ENCODE results near the gene ESR2. TPM values are rescaled to one million over a fixed set of nuclear protein-coding genes. Genes with fewer than 3 reads are reported as not detected.

The ESR2 gene
- total RNA-seq, 4 donors from 2014 or later, result 0.14 to 1.4 TPM; not detected in 2

DNA sequence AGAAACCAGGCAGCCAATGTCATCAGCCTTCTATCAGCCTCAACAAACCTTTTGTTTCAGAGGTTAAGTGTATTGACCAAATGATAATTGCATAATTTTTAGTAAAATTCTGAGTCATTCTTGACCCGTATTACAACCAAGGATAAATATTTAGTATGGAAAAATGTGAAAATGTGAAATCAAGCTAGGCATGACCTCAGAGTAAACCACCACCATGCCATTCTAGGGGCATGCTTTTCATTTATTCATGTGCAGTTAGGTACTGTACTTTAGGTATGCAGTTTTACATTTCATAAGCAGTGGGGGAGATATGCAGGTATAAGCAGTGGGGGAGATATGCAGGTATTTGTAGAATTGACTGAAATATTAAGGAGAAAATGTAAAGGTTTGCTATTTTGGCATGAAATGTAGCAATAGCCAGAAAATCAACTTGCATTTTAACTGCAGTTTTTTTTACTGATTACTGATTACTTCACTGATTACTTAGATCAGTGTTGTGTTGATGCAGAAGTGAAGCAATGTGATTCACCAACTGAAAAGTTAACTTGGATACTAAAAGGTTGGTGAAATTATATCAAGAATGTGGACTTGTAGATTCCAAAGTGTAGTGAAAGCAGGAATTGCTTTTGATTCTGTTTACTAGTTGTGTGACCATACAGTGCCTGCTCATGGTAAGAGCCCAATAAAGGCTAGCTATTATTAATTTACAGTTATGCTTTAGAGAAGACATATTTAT lies 184.2 kb downstream of the ESR2 start:
- in situ Hi-C loops (cut with MboI; ENCODE audit: low pct_ligation_motif_present in 1 of 4, low pct_unique_long_range_greater_than_20kb in 1 of 4, low sequenced_read_pairs in 3 of 4), result no loop called here

DNA sequence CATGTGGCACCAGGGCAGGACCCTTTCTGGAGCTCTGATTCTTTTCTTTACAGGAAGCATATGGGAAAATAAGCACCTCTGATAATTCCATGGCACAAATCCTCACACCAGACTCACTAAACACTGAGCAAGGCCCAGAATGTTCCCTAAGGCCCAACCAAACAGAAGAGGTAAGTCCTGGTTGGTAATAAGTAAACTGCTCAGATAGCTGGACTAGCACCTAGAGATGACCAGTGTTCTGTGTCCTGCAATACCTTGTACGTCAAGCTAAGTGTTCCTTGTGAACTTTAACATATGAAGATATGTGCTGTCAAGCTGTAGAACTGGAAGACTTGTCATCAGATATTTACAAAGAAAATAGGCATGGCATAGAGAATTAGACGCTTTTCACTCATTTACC lies 186.7 kb downstream of the ESR2 start:
- peaks cover 0 to 12% (median 0%) of the 10 kb centered on the region in 4 donors for H3K4me1 ChIP-seq
- no peaks in the 10 kb centered on the region for H3K27me3 ChIP-seq
- intact Hi-C loops (cut with DNase I; ENCODE audit: low total_unique reads), result no loop called here
- H3K36me3 ChIP-seq, result peaks cover 0 to 36% (median 13%) of the 10 kb centered on the region in 4 donors
- no peak for DNase-seq
- H3K4me3 ChIP-seq, result no peak overlapping the region
- no peak for TF ChIP-seq EP300 (IDR thresholded peaks at IDR 0.05; ENCODE audit: low read depth)
- TF ChIP-seq POLR2A (IDR thresholded peaks at IDR 0.05), result no peak
- 96 to 99% methylated on average over 2 of the region's 2 CpGs for WGBS, 2 donors (ENCODE audit: low coverage in 1 of 2)
- no peaks in the 10 kb centered on the region for H3K9me3 ChIP-seq
- in situ Hi-C loops (cut with MboI; ENCODE audit: low pct_ligation_motif_present in 1 of 4, low pct_unique_long_range_greater_than_20kb in 1 of 4, low sequenced_read_pairs in 3 of 4), result no loop called here
- no peak overlapping the region for H3K27ac ChIP-seq

More for the DNA sequence above, 184.2 kb downstream of the ESR2 start:
- TF ChIP-seq, protein P1, sequence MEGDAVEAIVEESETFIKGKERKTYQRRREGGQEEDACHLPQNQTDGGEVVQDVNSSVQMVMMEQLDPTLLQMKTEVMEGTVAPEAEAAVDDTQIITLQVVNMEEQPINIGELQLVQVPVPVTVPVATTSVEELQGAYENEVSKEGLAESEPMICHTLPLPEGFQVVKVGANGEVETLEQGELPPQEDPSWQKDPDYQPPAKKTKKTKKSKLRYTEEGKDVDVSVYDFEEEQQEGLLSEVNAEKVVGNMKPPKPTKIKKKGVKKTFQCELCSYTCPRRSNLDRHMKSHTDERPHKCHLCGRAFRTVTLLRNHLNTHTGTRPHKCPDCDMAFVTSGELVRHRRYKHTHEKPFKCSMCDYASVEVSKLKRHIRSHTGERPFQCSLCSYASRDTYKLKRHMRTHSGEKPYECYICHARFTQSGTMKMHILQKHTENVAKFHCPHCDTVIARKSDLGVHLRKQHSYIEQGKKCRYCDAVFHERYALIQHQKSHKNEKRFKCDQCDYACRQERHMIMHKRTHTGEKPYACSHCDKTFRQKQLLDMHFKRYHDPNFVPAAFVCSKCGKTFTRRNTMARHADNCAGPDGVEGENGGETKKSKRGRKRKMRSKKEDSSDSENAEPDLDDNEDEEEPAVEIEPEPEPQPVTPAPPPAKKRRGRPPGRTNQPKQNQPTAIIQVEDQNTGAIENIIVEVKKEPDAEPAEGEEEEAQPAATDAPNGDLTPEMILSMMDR (IDR thresholded peaks at IDR 0.05), result no peak
- TF ChIP-seq POLR2A (IDR thresholded peaks at IDR 0.05) (no peak), EP300 (IDR thresholded peaks at IDR 0.05; ENCODE audit: low read depth) (no peak), POLR2AphosphoS5 (IDR thresholded peaks at IDR 0.05) (no peak)
- intact Hi-C loops (cut with DNase I; ENCODE audit: low total_unique reads), result no loop called here
- H3K36me3 ChIP-seq, result peaks cover 0 to 21% (median 5%) of the 10 kb centered on the region in 4 donors
- H3K9me3 ChIP-seq, result no peaks in the 10 kb centered on the region
- H3K27ac ChIP-seq, result no peak overlapping the region
- WGBS, 2 donors (ENCODE audit: low coverage in 1 of 2), result 70 to 71% methylated on average over 1 of the region's 1 CpG
- no peak for DNase-seq
- no peak overlapping the region for H3K4me3 ChIP-seq
- no peaks in the 10 kb centered on the region for H3K27me3 ChIP-seq
- H3K4me1 ChIP-seq, result peaks cover 0 to 23% (median 4%) of the 10 kb centered on the region in 4 donors

DNA sequence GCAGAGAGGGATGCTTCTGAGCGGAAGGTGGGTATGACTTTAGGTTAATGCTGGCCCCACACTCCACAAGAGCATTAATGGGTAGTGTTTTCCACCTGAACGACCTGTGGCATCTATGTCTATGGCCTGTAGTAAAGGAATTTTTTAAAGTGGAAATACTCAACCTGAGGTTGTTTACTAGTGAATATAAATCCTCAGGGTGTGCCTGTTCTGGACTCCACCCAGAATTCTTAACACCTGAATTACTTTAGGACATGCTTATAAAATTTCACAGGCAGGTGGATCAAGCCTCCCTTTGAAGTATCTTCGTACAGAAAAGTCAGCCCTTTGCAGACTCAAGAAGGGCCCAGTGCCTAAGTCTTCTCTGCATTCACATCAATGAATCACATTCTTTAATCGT lies 196.1 kb downstream of the ESR2 start:
- intact Hi-C loops (cut with DNase I; ENCODE audit: low total_unique reads), result no loop called here
- H3K4me3 ChIP-seq, result peak overlapping the region in 3 of 4 donors; percentile 13 to 21 (median 13)

DNA sequence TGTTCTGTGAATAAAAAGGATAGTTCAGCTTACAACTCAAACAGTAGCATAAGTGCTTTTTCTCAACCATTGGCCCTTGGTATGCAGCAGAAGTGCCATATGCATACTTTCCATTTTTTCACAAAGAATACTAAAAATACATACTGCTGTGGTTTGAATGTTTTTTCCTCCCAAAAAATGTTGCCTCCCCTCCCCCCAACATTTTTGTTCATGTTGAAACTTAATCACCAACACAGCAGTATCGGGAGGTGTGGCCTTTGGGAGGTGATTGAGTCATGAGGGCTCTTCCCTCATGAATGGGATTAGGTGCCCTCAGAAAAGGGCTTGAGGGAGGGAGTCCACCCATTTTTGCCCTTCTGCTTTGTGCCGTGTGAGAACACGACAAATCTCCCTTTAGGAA lies 198.6 kb downstream of the ESR2 start:
- intact Hi-C loops (cut with DNase I; ENCODE audit: low total_unique reads), result no loop called here
- Histone ChIP-seq H3K27ac (no peak overlapping the region), H3K4me1 (peaks cover 2 to 43% (median 14%) of the 10 kb centered on the region in 4 donors), H3K27me3 (no peaks in the 10 kb centered on the region), H3K4me3 (no peak overlapping the region), H3K36me3 (no peaks in the 10 kb centered on the region), H3K9me3 (no peaks in the 10 kb centered on the region)
- no peak for TF ChIP-seq EP300 (IDR thresholded peaks at IDR 0.05; ENCODE audit: low read depth)
- TF ChIP-seq, protein P1 (IDR thresholded peaks at IDR 0.05), result no peak
- TF ChIP-seq POLR2A (IDR thresholded peaks at IDR 0.05), result no peak
- TF ChIP-seq POLR2AphosphoS5 (IDR thresholded peaks at IDR 0.05), result no peak
- in situ Hi-C loops (cut with MboI; ENCODE audit: low pct_ligation_motif_present in 1 of 4, low pct_unique_long_range_greater_than_20kb in 1 of 4, low sequenced_read_pairs in 3 of 4), result no loop called here
- DNase-seq, result no peak
- 92% methylated on average over 3 of the region's 3 CpGs; no CpG with 5 or more reads in 1 of the 2 donors for WGBS, 2 donors (ENCODE audit: low coverage in 1 of 2)

More for the DNA sequence above, 196.1 kb downstream of the ESR2 start:
- peaks cover 2 to 28% (median 8%) of the 10 kb centered on the region in 4 donors for H3K4me1 ChIP-seq
- no peaks in the 10 kb centered on the region for H3K9me3 ChIP-seq
- WGBS, 2 donors (ENCODE audit: low coverage in 1 of 2), result 49 to 50% methylated on average over 3 to 4 of the region's 4 CpGs
- peak; percentile 49 for DNase-seq
- peak overlapping the region; percentile 62 to 82 (median 78) for H3K27ac ChIP-seq
- peaks cover 0 to 10% (median 0%) of the 10 kb centered on the region in 4 donors for H3K36me3 ChIP-seq
- TF ChIP-seq POLR2AphosphoS5 (IDR thresholded peaks at IDR 0.05) (peak in 2 of 3 donors; percentile 15 to 59), EP300 (IDR thresholded peaks at IDR 0.05; ENCODE audit: low read depth) (no peak)
- in situ Hi-C loops (cut with MboI; ENCODE audit: low pct_ligation_motif_present in 1 of 4, low pct_unique_long_range_greater_than_20kb in 1 of 4, low sequenced_read_pairs in 3 of 4), result no loop called here
- H3K27me3 ChIP-seq, result no peaks in the 10 kb centered on the region

DNA sequence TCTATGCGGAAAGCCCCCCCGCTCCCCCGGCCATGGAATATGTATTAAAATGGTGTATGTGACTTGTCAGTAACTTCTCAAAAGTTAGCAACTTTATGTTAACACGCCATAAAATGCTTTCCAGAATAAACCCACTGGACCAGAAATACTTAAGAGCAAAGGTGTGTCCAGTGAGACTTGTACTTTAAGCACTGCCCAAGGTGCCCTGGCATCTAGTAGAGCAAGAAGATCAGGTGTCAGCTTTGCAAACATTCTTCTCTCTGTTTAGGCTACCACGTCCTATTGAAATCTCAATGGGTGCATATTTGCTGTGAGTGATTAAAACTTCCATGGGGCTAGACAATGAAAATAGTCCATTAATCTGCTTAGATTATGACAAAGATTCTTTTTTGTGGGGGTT lies 201.2 kb downstream of the ESR2 start:
- peak overlapping the region; percentile 53 to 73 (median 58) for H3K27ac ChIP-seq

More for the DNA sequence above, 201.2 kb downstream of the ESR2 start:
- H3K4me1 ChIP-seq, result peaks cover under 1 to 42% (median 14%) of the 10 kb centered on the region in 4 donors
- 48 to 78% methylated on average over 2 to 5 of the region's 5 CpGs for WGBS, 2 donors (ENCODE audit: low coverage in 1 of 2)
- no peaks in the 10 kb centered on the region for H3K36me3 ChIP-seq
- H3K27me3 ChIP-seq, result no peaks in the 10 kb centered on the region
- intact Hi-C loops (cut with DNase I; ENCODE audit: low total_unique reads) (no loop called here), in situ Hi-C loops (cut with MboI; ENCODE audit: low pct_ligation_motif_present in 1 of 4, low pct_unique_long_range_greater_than_20kb in 1 of 4, low sequenced_read_pairs in 3 of 4) (no loop called here)
- DNase-seq, result no peak
- no peak overlapping the region for H3K4me3 ChIP-seq
- TF ChIP-seq, protein P1 (IDR thresholded peaks at IDR 0.05), result no peak
- TF ChIP-seq POLR2AphosphoS5 (IDR thresholded peaks at IDR 0.05) (no peak), EP300 (IDR thresholded peaks at IDR 0.05; ENCODE audit: low read depth) (no peak), POLR2A (IDR thresholded peaks at IDR 0.05) (no peak)
- H3K9me3 ChIP-seq, result no peaks in the 10 kb centered on the region

All from transverse colon (tissue), 4 donors.